Activated gamma-delta T cell treated with Interleukin-2 at 50 U/mL for 16 hours (primary cell): ENCODE data around the gene EYA2.

Source experiments
- DNase-seq: peaks from one replicate; pipeline ENCODE4 v3.0.0-alpha.2; 2020

The EYA2 gene

DNA sequence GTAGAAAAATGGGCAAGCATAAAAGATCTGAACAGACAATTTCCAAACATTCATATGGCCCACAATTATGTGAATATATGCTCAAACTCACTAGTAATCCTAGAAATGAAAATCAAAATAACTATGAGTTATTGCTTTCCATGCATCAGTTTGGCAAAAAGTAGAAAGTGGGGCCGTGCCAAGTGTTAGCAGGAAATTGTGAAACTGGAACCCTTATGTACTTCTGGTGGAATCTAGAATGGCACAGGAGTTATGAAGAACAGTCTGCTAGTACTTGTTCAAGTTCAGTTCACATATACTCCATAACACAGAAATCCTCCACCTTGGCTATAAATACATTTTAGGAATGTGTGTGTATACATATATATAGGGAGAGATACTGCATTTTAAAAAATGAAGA, 89.8 kb downstream of the EYA2 start:
- DNase-seq: no peak

DNA sequence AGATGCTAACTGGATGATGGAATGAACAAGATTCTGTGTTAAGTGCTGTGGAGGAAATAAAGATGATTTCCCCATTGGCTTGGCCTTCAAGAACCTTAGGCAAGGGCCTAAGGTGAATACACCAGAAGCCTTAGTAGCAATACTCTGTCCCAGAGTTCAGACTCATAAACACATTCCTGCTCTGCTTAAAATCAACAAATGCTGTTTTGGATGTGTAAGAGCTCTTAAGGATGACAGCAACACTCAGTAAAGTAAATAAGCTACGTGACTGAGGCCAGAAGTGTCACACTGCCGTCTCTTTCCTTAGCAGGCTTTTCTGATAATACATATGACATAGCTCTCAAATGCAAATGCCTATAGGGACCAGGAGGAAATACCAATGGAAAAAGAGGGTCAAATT, 90.6 kb downstream of the EYA2 start:
- no peak for DNase-seq

- no peak for DNase-seq
Observed at GRCh38 chr20:46985671-46986070, 91.0 kb downstream of the EYA2 start.

DNA sequence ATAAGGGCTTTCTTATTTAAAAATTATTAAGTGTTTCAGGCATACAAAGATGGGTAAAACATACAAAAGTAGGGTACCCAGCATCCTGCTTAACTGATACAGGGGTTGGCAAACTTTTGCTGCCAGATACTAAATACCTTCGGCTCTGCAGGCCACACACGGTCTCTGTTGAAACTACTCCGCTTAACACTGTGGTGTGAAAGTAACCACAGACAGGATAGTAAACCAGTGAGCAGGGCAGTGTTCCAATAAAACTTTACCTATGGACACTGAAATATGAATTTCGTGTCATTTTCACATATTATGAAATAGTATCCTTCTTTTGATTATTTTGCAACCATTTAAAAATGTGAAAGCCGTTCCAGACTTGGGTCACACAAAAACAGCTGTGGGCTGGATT, 92.4 kb downstream of the EYA2 start:
- no peak for DNase-seq

GRCh38 chr20:46990017-46990595, 95.5 kb downstream of the EYA2 start:
- DNase-seq: no peak

GRCh38 chr20:46990596-46991104, 96.0 kb downstream of the EYA2 start:
- no peak for DNase-seq

- DNase-seq: no peak
Observed at GRCh38 chr20:46991168-46991567, 96.5 kb downstream of the EYA2 start.

GRCh38 chr20:46991880-46992639, 97.4 kb downstream of the EYA2 start:
- no peak for DNase-seq

DNA sequence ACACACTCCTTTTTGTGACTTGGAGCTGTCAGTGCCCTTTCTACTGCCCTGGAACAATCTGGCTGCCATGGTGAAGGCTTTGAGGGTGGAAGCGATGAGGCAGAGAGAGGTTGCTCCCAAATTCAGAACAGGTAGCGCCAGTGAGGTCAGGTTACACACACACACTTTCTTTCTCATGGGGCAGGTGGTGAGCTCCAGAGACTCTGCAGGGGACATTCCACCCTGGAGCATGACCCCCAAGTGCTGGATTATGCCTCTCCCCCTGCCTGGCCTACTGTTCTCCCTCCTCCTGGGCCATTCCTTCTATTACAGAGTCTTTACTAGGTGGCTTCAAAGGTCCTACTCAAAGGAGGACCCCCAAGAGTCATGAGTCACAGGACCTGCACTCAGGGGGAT, 98.0 kb downstream of the EYA2 start:
- DNase-seq: no peak

- no peak for DNase-seq
Observed at GRCh38 chr20:46993465-46994095, 98.9 kb downstream of the EYA2 start.

- no peak for DNase-seq
Observed at GRCh38 chr20:46994341-46994740, 99.7 kb downstream of the EYA2 start.

DNA sequence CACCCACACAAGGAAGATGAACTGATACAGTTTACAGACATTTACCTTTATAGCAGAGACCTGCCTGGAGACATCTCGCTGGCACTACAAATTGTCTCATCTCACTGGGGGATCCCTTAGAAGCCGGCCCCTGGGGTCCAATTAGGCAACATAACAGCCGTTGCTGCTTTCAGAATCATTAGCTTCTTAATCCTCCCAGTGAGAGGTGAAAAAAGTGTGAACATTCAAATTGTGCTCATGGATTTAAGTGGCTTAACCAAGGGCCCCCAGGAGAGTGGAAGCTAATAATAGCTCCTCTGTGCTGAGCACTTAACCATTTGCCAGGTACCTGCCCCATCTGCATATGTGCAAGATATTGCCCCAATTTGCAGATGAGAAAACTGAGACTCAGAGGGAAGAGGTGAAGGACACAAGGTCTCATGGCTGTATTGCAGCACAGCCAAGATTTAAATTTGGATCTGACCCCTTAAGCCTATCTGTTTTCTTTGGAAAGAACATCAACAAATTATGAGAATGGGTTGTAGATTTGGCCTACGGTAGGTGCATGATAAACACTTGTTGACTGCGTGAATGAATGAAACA, 101.0 kb downstream of the EYA2 start:
- DNase-seq: no peak

DNA sequence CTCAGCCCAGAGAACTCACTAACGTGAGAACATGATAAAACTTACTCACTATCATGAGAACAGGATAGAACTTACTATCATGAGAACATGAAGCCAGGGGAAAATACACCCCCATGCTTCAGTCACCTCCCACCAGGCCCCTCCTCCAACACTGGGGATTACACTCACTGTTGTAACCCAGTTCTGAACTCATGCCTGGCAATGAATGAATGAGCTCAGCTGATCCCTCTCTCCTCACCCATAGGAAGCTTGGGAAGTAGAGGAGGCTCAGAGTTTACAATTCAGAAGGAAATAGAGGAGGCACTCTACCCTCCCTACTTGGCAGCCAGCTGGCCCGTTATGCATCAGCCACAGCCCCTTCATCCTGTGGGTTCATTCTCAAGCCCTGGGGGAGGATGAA, 102.5 kb downstream of the EYA2 start:
- DNase-seq: no peak

- DNase-seq: no peak
Observed at GRCh38 chr20:46998477-46999240, 104.0 kb downstream of the EYA2 start.

DNA sequence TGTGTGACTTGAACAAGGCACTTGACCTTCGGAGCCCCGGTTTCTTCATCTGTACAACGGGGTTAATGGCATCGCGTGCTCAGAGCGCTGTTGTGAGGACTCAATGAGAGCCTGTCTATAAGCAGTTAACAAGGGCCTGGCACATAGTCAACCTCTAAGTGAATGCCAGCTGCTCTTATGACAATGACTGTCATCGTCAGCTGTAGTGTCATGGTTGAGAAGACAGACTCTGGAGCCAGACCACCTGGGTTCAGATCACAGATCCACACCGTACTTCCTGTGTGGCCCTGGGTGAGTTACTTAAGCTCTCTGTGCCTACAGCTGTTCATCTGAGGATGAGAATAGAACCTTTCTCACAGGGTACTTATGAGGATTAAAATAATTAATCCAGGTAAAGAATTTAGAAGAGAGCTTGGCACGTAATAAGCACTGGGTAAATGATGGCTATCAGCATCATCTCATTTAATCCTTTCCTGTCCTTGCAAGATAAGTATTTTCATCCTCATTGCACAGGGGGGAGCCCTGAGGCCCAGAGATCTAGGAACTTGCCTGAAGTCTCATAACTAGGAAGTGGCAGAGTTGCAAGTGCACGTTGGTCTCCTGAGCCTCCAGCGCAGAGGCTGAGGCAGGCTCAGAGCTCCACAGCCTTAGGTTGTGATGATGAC, 105.3 kb downstream of the EYA2 start:
- DNase-seq: no peak

DNA sequence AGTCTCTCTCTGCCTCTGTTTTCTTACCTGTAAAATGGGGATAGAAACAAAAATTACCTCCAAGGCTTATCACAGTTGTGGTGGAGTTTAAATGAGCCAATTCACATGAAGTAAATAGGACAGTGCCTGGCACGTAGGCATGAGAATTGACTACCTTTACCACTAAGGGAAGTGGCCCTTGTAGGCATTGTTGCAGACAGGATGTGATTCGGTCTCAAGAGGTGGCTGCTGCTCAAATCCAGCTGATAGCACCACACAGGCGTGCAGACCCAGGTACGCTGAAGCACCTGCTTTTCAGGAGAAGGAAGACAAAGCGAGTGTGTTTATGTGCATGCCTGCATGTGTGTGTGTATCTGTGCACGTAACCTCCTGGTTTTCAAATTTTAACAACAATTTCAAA, 108.6 kb downstream of the EYA2 start:
- DNase-seq: no peak

GRCh38 chr20:47004179-47004578, 109.5 kb downstream of the EYA2 start:
- no peak for DNase-seq

DNA sequence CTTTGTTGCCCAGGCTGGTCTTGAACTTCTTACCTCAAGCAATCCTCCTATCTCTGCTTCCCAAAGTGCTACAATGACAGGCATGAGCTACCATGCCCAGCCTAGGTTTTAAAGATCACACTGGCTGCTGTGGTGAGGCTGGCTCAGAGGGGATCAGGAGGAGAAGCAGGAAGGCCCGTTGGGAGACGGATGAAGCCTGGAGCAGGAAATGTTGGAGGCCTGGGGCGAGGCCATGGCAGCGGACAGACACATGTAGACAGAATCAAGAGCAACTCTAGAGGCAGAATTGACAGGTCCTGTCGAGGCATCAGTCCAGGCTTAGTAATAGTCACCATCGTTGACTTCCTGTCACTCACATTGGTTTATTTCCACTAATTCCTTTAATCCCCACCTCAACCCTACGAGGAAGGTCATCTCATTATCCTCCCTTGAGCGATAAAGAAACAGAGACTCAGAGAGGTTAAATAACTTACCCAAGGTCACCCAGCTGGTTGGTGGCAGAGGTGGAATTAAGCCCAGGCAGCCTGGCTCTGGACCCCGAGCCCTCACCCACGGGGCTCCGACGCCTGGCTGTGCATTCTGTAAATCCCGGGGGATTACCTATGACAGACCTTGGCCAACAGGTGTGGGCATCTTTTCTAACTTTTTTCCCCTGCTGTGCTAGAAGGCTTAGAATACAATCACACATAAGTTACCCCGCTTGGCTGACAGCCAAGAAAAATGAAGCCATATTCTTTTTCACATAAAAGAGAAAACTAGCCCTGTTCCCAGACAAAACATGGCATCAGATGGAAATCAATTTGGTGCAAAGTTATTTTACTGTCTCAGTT, 113.4 kb downstream of the EYA2 start:
- DNase-seq: no peak

GRCh38 chr20:47008842-47009518, 114.3 kb downstream of the EYA2 start:
- no peak for DNase-seq

DNA sequence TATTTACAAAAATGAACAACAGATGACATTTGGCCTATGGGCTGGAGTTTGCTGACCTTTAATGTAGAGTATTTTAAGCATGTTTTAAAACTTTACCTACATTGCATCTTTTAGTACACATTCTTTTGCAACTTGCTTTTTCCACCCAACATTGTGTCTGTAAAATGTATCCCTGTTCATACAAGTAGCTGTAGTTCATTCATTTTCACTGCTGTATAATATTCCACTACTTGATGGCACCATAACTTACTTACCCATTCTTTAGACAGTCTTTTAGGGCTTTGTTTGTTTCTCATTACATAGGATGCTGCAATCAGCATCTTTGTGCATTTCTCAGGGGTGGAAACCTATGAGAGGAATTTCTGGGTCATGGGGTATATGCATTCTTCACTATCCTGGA, 115.1 kb downstream of the EYA2 start:
- DNase-seq: no peak

DNA sequence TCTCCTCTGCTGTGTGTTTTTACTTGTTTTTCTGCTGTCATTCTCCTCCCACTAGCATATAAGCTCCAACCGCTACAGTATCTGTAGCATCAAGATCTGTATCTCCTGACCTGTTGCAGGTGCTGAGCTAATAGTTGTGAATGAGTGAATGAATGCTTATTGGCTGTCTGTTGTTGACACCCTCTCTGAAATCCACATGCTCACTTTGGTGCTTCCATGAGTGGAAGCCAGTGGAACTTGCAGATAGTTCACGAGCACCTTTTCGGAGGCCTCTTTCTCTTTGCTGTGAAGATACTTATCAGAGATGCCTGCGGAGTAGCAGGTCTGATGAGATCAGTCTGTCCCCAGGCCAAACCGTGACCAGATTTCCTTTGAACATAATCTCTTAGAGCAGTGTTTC, 117.3 kb downstream of the EYA2 start:
- DNase-seq: no peak
